PC-3 (cell line): ENCODE data around the gene INSIG1.

Source experiments
- CTCF ChIP-seq: fragments of 300-600 bp; sonication (generic); conservative IDR thresholded peaks from 2 replicates; pipeline ENCODE4 v1.5.1; 2017; ENCODE audit warnings: antibody characterized with exemption, low read depth, mild to moderate bottlenecking, low read length
- EZH2 ChIP-seq: fragments of 300-600 bp; sonication (generic); IDR thresholded peaks from one replicate; pipeline ENCODE4 v1.6.1; 2017; ENCODE audit warnings: antibody characterized with exemption, mild to moderate bottlenecking, low read length; ENCODE audit not compliant: unreplicated experiment

- TF ChIP-seq CTCF (no peak), EZH2 (no peak)
Measured at GRCh38 chr7:155292680-155293226, 4.9 kb upstream of the INSIG1 start.
